Posterior cingulate gyrus (tissue), 11 donors: ENCODE measurements around the gene AIRE.

ENCODE experiments used
- DNase-seq, 10 donors: peaks; one replicate each; pipeline versions ENCODE4 v3.0.0 to v3.0.0-alpha.2; 2020 to 2021; ENCODE audit warnings: mixed read lengths in 3 of 10
- intact Hi-C: fragments of 100-400 bp; cut with DNase I; formaldehyde crosslinking; loops from one replicate; pipeline ENCODE4 v1.15.1; 2023

The AIRE gene

GRCh38 chr21:44319407-44320065 is 33.9 kb downstream of the AIRE start:
- no peak for DNase-seq
- intact Hi-C loops, result loop anchor here (2.0 kb wide), 1 partner anchor 45 kb away; no protein-coding TSS in a partner anchor

GRCh38 chr21:44320847-44321246 is 35.2 kb downstream of the AIRE start:
- no peak for DNase-seq
- intact Hi-C loops, result loop anchor here (2.0 kb wide), 1 partner anchor 46 kb away; no protein-coding TSS in a partner anchor

- DNase-seq, result no peak
- intact Hi-C loops, result loop anchor here (2.0 kb wide), 1 partner anchor 47 kb away; no protein-coding TSS in a partner anchor
These were observed 36.3 kb downstream of the AIRE start for GRCh38 chr21:44321846-44322450.

GRCh38 chr21:44322621-44323325 is 37.1 kb downstream of the AIRE start:
- intact Hi-C loops, result no loop called here
- no peak for DNase-seq

- intact Hi-C loops, result no loop called here
- DNase-seq, result no peak
These were observed 37.9 kb downstream of the AIRE start for GRCh38 chr21:44323591-44323990.

- no peak for DNase-seq
- intact Hi-C loops, result no loop called here
These were observed 38.6 kb downstream of the AIRE start for GRCh38 chr21:44324106-44324853.

- no peak for DNase-seq
- intact Hi-C loops, result no loop called here
These were observed 39.1 kb downstream of the AIRE start for GRCh38 chr21:44324854-44325107.

- no peak for DNase-seq
- intact Hi-C loops, result no loop called here
These were observed 40.0 kb downstream of the AIRE start for GRCh38 chr21:44325386-44326271.

- no peak for DNase-seq
- intact Hi-C loops, result no loop called here
These were observed 40.6 kb downstream of the AIRE start for GRCh38 chr21:44326272-44326647.

GRCh38 chr21:44326716-44327602 is 41.3 kb downstream of the AIRE start:
- DNase-seq, result no peak
- intact Hi-C loops, result no loop called here

- no peak for DNase-seq
- intact Hi-C loops, result no loop called here
These were observed 41.9 kb downstream of the AIRE start for GRCh38 chr21:44327603-44327974.

- DNase-seq, result no peak
- intact Hi-C loops, result no loop called here
These were observed 42.7 kb downstream of the AIRE start for GRCh38 chr21:44328242-44328895.

- intact Hi-C loops, result no loop called here
- DNase-seq, result peak in 4 of 10 donors; percentile 32 to 93 (median 48)
These were observed 43.6 kb downstream of the AIRE start for GRCh38 chr21:44329086-44329889.

GRCh38 chr21:44329971-44330681 is 44.5 kb downstream of the AIRE start:
- no peak for DNase-seq
- intact Hi-C loops, result no loop called here

GRCh38 chr21:44330698-44331097 is 45.0 kb downstream of the AIRE start:
- DNase-seq, result no peak
- intact Hi-C loops, result no loop called here

GRCh38 chr21:44331209-44331608 is 45.5 kb downstream of the AIRE start:
- intact Hi-C loops, result no loop called here
- DNase-seq, result no peak

- intact Hi-C loops, result no loop called here
- DNase-seq, result peak in 5 of 10 donors; percentile 35 to 92 (median 52)
These were observed 46.1 kb downstream of the AIRE start for GRCh38 chr21:44331650-44332307.
